Liver (tissue), 9 donors: ENCODE data around the gene NCK1. TPM values are rescaled to one million over a fixed set of nuclear protein-coding genes. Genes with fewer than 3 reads are reported as not detected.
"Not testable (repeated sequence)": the region's sequence is repeated elsewhere in the genome, so short reads cannot be mapped to it uniquely, and the experiment has no call there.

ENCODE experiments used
- DNase-seq: peaks from one replicate; pipeline ENCODE4 v3.0.0-alpha.2; 2017; ENCODE audit warnings: low spot score
- H3K27ac ChIP-seq, 2 donors: one replicate each; pipeline ENCODE4 v1.7.0; 2013; ENCODE audit warnings: inconsistent platforms in 2 of 2, low read length in 2 of 2, control low read depth in 1 of 2, low read depth in 1 of 2, mild to moderate bottlenecking in 1 of 2
- H3K27me3 ChIP-seq, 4 donors: one replicate each; pipeline versions ENCODE4 v1.6.1 to v1.7.0; 2013; ENCODE audit warnings: low read length in 3 of 4, inconsistent platforms in 1 of 4, mild to moderate bottlenecking in 1 of 4, moderate library complexity in 1 of 4; ENCODE audit not compliant: control insufficient read depth in 4 of 4, insufficient read depth in 4 of 4
- H3K36me3 ChIP-seq, 4 donors: one replicate each; pipeline versions ENCODE4 v1.6.1 to v1.7.0; 2013; ENCODE audit warnings: low read length in 3 of 4, mild to moderate bottlenecking in 3 of 4, low read depth in 1 of 4, moderate library complexity in 1 of 4; ENCODE audit not compliant: control insufficient read depth in 4 of 4, insufficient read depth in 3 of 4
- H3K4me1 ChIP-seq, 4 donors: one replicate each; pipeline versions ENCODE4 v1.6.1 to v1.7.0; 2013; ENCODE audit warnings: low read length in 3 of 4, mild to moderate bottlenecking in 3 of 4, moderate library complexity in 1 of 4; ENCODE audit not compliant: control insufficient read depth in 4 of 4, insufficient read depth in 4 of 4
- H3K4me3 ChIP-seq, 3 donors: one replicate each; pipeline versions ENCODE4 v1.6.1 to v1.7.0; 2013; ENCODE audit warnings: low read length in 3 of 3, control low read depth in 1 of 3, low read depth in 1 of 3, mild to moderate bottlenecking in 1 of 3
- H3K9ac ChIP-seq, 2 donors: one replicate each; pipeline ENCODE4 v1.7.0; 2013; ENCODE audit warnings: low read length in 2 of 2, mild to moderate bottlenecking in 2 of 2, moderate library complexity in 2 of 2, control low read depth in 1 of 2, low read depth in 1 of 2
- H3K9me3 ChIP-seq, 4 donors: one replicate each; pipeline versions ENCODE4 v1.6.1 to v1.7.0; 2013; ENCODE audit warnings: low read length in 3 of 4; ENCODE audit not compliant: control insufficient read depth in 4 of 4
- ATF3 ChIP-seq: IDR thresholded peaks from 2 replicates; pipeline ENCODE4 v1.6.1; 2016; ENCODE audit warnings: antibody characterized with exemption
- CTCF ChIP-seq: fragments of 150-350 bp; IDR thresholded peaks from 2 replicates; pipeline ENCODE4 v1.5.1; 2017; ENCODE audit warnings: improper control_type of control experiment, low read depth, low read length; ENCODE audit not compliant: missing input control
- EGR1 ChIP-seq, 2 donors: IDR thresholded peaks; 2 replicates each; pipeline ENCODE4 v1.6.1; 2016 to 2018; ENCODE audit warnings: antibody characterized with exemption in 2 of 2, low read depth in 2 of 2
- FOXA1 ChIP-seq: IDR thresholded peaks from 2 replicates; pipeline ENCODE4 v1.6.1; 2016; ENCODE audit warnings: antibody characterized with exemption
- FOXA2 ChIP-seq: IDR thresholded peaks from 2 replicates; pipeline ENCODE4 v1.6.1; 2016; ENCODE audit warnings: antibody characterized with exemption
- GABPA ChIP-seq, 2 donors: IDR thresholded peaks in 1 of 2; conservative IDR thresholded peaks in 1 of 2; 2 replicates each; pipeline ENCODE4 v1.6.1; 2016; ENCODE audit warnings: antibody characterized with exemption in 2 of 2, mild to moderate bottlenecking in 1 of 2, moderate library complexity in 1 of 2
- HNF4A ChIP-seq, 2 donors: conservative IDR thresholded peaks; 2 replicates each; pipeline ENCODE4 v1.6.1; 2016; ENCODE audit warnings: antibody characterized with exemption in 2 of 2, mild to moderate bottlenecking in 2 of 2
- HNF4G ChIP-seq: IDR thresholded peaks from 2 replicates; pipeline ENCODE4 v1.6.1; 2016; ENCODE audit warnings: antibody characterized with exemption
- JUND ChIP-seq, 2 donors: IDR thresholded peaks; 2 replicates each; pipeline ENCODE4 v1.6.1; 2016; ENCODE audit warnings: antibody characterized with exemption in 2 of 2
- MAX ChIP-seq: IDR thresholded peaks from 2 replicates; pipeline ENCODE4 v1.6.1; 2016; ENCODE audit warnings: antibody characterized with exemption
- NR2F2 ChIP-seq: IDR thresholded peaks from 2 replicates; pipeline ENCODE4 v1.6.1; 2016; ENCODE audit warnings: antibody characterized with exemption
- RAD21 ChIP-seq, 2 donors: IDR thresholded peaks; 2 replicates each; pipeline ENCODE4 v1.6.1; 2016; ENCODE audit warnings: antibody characterized with exemption in 2 of 2, mild to moderate bottlenecking in 2 of 2
- REST ChIP-seq: IDR thresholded peaks from 2 replicates; pipeline ENCODE4 v1.6.1; 2016; ENCODE audit warnings: antibody characterized with exemption, mild to moderate bottlenecking
- RXRA ChIP-seq, 2 donors: IDR thresholded peaks; 2 replicates each; pipeline ENCODE4 v1.6.1; 2017 to 2018; ENCODE audit warnings: antibody characterized with exemption in 2 of 2, mild to moderate bottlenecking in 1 of 2
- SP1 ChIP-seq: IDR thresholded peaks from 2 replicates; pipeline ENCODE4 v1.6.1; 2018; ENCODE audit warnings: antibody characterized with exemption, mild to moderate bottlenecking
- TAF1 ChIP-seq: conservative IDR thresholded peaks from 2 replicates; pipeline ENCODE4 v1.6.1; 2016; ENCODE audit warnings: antibody characterized with exemption, mild to moderate bottlenecking
- YY1 ChIP-seq: IDR thresholded peaks from 2 replicates; pipeline ENCODE4 v1.6.1; 2016; ENCODE audit warnings: antibody characterized with exemption, mild to moderate bottlenecking
- ZBTB33 ChIP-seq: IDR thresholded peaks from 2 replicates; pipeline ENCODE4 v1.6.1; 2016; ENCODE audit warnings: antibody characterized with exemption
- WGBS: extraction: QIAGEN DNeasy Blood & Tissue Kit; methylation state at CpG from one replicate; pipeline ENCODE4 v1.1.7; 2013; 5-methylcytosine and 5-hydroxymethylcytosine counted together
- polyA plus RNA-seq, 2 donors: library from polyadenylated mRNA; stranded (reverse) in 1 of 2; unstranded in 1 of 2; fragments of 200-250 nt in 1 of 2; fragments of >200 nt in 1 of 2; fragmentation: Nextera tagmentation in 1 of 2; extraction: Ambion mirVana in 1 of 2; gene quantifications; one replicate each; pipeline versions ENCODE4 v1.2.1 to v1.2.3, GENCODE V29; 2013 to 2015
- total RNA-seq, 2 donors: library from RNA; depleted of rRNA; stranded (reverse); fragments of >200 nt; gene quantifications; one replicate each; pipeline ENCODE4 v1.2.3, GENCODE V29; 2014
- donor health status: healthy.
- donor health status: healthy.
- donor health status: healthy.
- donor health status: healthy.
- donor health status: healthy.

Gene NCK1
- total and polyA plus RNA-seq, 4 donors: 13.7 to 35.8 (median 19.4) TPM

GRCh38 chr3:136899622-136900158 is 37.7 kb downstream of the NCK1 start:
- Histone ChIP-seq H3K9me3 (peaks cover 0 to 1% (median 0%) of the 10 kb centered on the region in 4 donors), H3K9ac (no peak overlapping the region), H3K4me3 (no peak overlapping the region), H3K4me1 (peaks cover 0 to 2% (median under 1%) of the 10 kb centered on the region in 4 donors), H3K36me3 (no peaks in the 10 kb centered on the region), H3K27me3 (no peaks in the 10 kb centered on the region), H3K27ac (no peak overlapping the region)
- no peak for DNase-seq
- 80% methylated on average over 2 of the region's 2 CpGs for WGBS
- no peak for TF ChIP-seq RXRA (IDR thresholded peaks at IDR 0.05)
- no peak for TF ChIP-seq YY1
- no peak for TF ChIP-seq ZBTB33
- no peak for TF ChIP-seq RAD21 (IDR thresholded peaks at IDR 0.05)
- no peak for TF ChIP-seq MAX
- no peak for TF ChIP-seq CTCF
- no peak for TF ChIP-seq NR2F2
- no peak for TF ChIP-seq GABPA (IDR thresholded peaks at IDR 0.05 in 1 of 2, conservative IDR thresholded peaks at IDR 0.05 in 1 of 2)
- no peak for TF ChIP-seq ATF3
- TF ChIP-seq REST: no peak
- TF ChIP-seq SP1: no peak
- TF ChIP-seq HNF4A (conservative IDR thresholded peaks at IDR 0.05): no peak
- TF ChIP-seq FOXA1: no peak
- no peak for TF ChIP-seq TAF1
- TF ChIP-seq FOXA2: no peak
- TF ChIP-seq JUND (IDR thresholded peaks at IDR 0.05): no peak
- TF ChIP-seq EGR1 (IDR thresholded peaks at IDR 0.05; ENCODE audit: low read depth in 2 of 2): no peak
- no peak for TF ChIP-seq HNF4G

- not testable (repeated sequence) for H3K27me3 ChIP-seq, H3K27ac ChIP-seq, H3K9me3 ChIP-seq, H3K36me3 ChIP-seq, DNase-seq, H3K4me3 ChIP-seq, H3K9ac ChIP-seq, H3K4me1 ChIP-seq
- 82% methylated on average over 1 of the region's 1 CpG for WGBS
These were observed 38.7 kb downstream of the NCK1 start for GRCh38 chr3:136900694-136901093.
